Measurements from ENCODE around the gene AHDC1. TPM values are rescaled to one million over a fixed set of nuclear protein-coding genes. Genes with fewer than 3 reads are reported as not detected.

AHDC1 gene
- total and polyA plus RNA-seq, 2 of the 13 experiments (the other 11 are each of a cell fraction or from before 2014, with no cell fraction given), result 1.0 to 2.7 TPM

DNA sequence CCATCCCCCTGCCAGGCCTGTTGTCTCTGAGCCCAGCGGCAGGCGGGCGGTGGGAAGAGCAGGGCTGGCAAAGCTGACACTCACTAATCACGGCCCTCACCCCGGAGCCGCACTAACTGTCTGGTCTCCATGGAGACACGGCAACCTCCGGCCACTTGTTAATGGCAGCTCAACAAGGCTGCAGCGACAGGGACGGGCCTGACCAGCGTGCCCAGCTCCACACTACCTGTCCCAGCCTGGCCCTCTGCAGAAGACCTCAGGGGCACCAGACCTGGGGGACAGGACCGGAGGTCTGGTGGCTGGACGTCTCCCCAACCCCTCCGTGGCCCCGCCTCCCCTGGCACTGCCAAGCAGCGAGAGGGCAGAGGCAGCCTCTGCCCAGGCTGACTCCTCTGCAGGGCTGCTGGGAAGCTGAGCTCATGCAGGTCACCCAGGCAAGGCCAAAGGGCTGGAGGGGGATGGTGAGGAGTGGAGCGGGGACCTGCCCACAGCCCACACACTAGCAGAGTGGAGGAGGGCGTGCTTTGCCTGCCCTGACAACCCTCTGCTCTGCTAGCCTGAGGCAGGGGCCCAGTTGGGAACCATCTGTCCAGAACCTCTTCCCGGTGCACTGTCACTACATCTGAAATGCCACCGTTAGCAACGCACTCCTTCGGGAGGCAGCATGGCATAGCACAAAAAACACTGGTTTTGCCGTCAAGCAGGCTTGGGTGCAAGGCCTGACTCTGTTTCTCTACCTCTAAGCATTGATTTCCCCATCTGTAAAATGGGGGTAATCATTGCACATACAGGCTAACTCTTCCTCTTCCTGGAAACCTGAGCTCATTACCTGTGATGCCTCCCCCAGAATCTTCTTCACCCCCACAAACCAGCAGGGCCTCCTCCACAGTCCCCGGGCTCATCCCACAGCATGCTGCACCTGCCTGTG is 84.3 kb downstream of the AHDC1 start (continued):
- TF ChIP-seq, protein P1, sequence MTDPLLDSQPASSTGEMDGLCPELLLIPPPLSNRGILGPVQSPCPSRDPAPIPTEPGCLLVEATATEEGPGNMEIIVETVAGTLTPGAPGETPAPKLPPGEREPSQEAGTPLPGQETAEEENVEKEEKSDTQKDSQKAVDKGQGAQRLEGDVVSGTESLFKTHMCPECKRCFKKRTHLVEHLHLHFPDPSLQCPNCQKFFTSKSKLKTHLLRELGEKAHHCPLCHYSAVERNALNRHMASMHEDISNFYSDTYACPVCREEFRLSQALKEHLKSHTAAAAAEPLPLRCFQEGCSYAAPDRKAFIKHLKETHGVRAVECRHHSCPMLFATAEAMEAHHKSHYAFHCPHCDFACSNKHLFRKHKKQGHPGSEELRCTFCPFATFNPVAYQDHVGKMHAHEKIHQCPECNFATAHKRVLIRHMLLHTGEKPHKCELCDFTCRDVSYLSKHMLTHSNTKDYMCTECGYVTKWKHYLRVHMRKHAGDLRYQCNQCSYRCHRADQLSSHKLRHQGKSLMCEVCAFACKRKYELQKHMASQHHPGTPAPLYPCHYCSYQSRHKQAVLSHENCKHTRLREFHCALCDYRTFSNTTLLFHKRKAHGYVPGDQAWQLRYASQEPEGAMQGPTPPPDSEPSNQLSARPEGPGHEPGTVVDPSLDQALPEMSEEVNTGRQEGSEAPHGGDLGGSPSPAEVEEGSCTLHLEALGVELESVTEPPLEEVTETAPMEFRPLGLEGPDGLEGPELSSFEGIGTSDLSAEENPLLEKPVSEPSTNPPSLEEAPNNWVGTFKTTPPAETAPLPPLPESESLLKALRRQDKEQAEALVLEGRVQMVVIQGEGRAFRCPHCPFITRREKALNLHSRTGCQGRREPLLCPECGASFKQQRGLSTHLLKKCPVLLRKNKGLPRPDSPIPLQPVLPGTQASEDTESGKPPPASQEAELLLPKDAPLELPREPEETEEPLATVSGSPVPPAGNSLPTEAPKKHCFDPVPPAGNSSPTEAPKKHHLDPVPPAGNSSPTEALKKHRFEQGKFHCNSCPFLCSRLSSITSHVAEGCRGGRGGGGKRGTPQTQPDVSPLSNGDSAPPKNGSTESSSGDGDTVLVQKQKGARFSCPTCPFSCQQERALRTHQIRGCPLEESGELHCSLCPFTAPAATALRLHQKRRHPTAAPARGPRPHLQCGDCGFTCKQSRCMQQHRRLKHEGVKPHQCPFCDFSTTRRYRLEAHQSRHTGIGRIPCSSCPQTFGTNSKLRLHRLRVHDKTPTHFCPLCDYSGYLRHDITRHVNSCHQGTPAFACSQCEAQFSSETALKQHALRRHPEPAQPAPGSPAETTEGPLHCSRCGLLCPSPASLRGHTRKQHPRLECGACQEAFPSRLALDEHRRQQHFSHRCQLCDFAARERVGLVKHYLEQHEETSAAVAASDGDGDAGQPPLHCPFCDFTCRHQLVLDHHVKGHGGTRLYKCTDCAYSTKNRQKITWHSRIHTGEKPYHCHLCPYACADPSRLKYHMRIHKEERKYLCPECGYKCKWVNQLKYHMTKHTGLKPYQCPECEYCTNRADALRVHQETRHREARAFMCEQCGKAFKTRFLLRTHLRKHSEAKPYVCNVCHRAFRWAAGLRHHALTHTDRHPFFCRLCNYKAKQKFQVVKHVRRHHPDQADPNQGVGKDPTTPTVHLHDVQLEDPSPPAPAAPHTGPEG (CRISPR knock-in tag; IDR thresholded peaks at IDR 0.05), result no peak
- TF ChIP-seq, protein P2, sequence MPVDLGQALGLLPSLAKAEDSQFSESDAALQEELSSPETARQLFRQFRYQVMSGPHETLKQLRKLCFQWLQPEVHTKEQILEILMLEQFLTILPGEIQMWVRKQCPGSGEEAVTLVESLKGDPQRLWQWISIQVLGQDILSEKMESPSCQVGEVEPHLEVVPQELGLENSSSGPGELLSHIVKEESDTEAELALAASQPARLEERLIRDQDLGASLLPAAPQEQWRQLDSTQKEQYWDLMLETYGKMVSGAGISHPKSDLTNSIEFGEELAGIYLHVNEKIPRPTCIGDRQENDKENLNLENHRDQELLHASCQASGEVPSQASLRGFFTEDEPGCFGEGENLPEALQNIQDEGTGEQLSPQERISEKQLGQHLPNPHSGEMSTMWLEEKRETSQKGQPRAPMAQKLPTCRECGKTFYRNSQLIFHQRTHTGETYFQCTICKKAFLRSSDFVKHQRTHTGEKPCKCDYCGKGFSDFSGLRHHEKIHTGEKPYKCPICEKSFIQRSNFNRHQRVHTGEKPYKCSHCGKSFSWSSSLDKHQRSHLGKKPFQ (CRISPR knock-in tag; IDR thresholded peaks at IDR 0.05; ENCODE audit: insufficient replicate concordance), result peak; percentile 46
- TF ChIP-seq PRMT3 (CRISPR knock-in tag; IDR thresholded peaks at IDR 0.05; ENCODE audit: borderline replicate concordance, low read depth) (no peak), ZNF333 (CRISPR knock-in tag; IDR thresholded peaks at IDR 0.05; ENCODE audit: borderline replicate concordance) (no peak), HNRNPL (IDR thresholded peaks at IDR 0.05; ENCODE audit: low read depth, low read length) (peak; percentile 99), PLSCR1 (CRISPR knock-in tag; IDR thresholded peaks at IDR 0.05; ENCODE audit: borderline replicate concordance) (no peak), POLR2A (IDR thresholded peaks at IDR 0.05; ENCODE audit: insufficient read depth in 1 of 2, low read depth in 2 of 2, low read length in 2 of 2) (no peak), MTA3 (CRISPR knock-in tag; IDR thresholded peaks at IDR 0.05) (no peak), ELF4 (CRISPR knock-in tag; IDR thresholded peaks at IDR 0.05; ENCODE audit: borderline replicate concordance) (no peak), ZNF619 (CRISPR knock-in tag; IDR thresholded peaks at IDR 0.05) (no peak), ZNF839 (CRISPR knock-in tag; IDR thresholded peaks at IDR 0.05; ENCODE audit: borderline replicate concordance) (0 out of 2 replicates have a peak, but pooled peaks have one; percentile 69), ZFP91 (CRISPR knock-in tag; IDR thresholded peaks at IDR 0.05; ENCODE audit: borderline replicate concordance) (0 out of 2 replicates have a peak, but pooled peaks have one; percentile 50)
- TF ChIP-seq, protein P3, sequence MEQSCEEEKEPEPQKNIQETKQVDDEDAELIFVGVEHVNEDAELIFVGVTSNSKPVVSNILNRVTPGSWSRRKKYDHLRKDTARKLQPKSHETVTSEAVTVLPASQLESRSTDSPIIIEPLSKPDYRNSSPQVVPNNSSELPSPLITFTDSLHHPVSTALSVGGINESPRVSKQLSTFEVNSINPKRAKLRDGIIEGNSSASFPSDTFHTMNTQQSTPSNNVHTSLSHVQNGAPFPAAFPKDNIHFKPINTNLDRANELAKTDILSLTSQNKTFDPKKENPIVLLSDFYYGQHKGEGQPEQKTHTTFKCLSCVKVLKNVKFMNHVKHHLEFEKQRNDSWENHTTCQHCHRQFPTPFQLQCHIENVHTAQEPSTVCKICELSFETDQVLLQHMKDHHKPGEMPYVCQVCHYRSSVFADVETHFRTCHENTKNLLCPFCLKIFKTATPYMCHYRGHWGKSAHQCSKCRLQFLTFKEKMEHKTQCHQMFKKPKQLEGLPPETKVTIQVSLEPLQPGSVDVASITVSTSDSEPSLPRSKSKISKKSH (CRISPR knock-in tag; IDR thresholded peaks at IDR 0.05; ENCODE audit: borderline replicate concordance), result 0 out of 2 replicates have a peak, but pooled peaks have one; percentile 20

All from HepG2 (cell line).